Peyer's patch (tissue), 4 donors: ENCODE data around the gene CCND2.

Experiments used
- POLR2A ChIP-seq, 2 donors: fragments of 450-650 bp; IDR thresholded peaks; one replicate each; pipeline ENCODE4 v1.5.1; 2017; ENCODE audit warnings: antibody characterized with exemption in 2 of 2, mild to moderate bottlenecking in 2 of 2, moderate library complexity in 2 of 2
- TF ChIP-seq, protein P1 (sequence below), 6 experiments: fragments of 450-650 bp in 4 of 6; fragments of 200-600 bp in 2 of 6; sonication (generic) in 1 of 6; IDR thresholded peaks; one replicate each; pipeline ENCODE4 v1.5.1; 2017 to 2019; ENCODE audit warnings: antibody characterized with exemption in 6 of 6, mild to moderate bottlenecking in 3 of 6, moderate library complexity in 1 of 6

DNA sequence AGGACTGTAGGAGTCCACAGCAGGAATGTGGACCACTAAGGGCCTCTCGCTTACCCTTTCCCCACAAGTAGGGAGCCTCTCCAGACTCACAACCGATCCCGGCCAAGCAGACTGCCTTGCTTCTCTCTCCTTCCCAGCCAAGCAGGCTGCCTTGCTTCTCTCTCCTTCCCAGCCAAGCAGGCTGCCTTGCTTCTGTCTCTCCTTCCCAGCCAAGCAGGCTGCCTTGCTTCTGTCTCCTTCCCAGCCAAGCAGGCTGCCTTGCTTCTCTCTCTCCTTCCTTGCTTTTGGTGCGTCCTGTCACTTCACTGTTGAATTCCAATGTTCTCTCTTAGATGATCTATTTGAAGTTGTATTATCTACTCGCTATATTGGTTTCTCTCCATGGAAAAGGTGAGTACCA is 32.6 kb upstream of the CCND2 start:
- no peak for TF ChIP-seq POLR2A (IDR thresholded peaks at IDR 0.05)
- TF ChIP-seq, protein P1, sequence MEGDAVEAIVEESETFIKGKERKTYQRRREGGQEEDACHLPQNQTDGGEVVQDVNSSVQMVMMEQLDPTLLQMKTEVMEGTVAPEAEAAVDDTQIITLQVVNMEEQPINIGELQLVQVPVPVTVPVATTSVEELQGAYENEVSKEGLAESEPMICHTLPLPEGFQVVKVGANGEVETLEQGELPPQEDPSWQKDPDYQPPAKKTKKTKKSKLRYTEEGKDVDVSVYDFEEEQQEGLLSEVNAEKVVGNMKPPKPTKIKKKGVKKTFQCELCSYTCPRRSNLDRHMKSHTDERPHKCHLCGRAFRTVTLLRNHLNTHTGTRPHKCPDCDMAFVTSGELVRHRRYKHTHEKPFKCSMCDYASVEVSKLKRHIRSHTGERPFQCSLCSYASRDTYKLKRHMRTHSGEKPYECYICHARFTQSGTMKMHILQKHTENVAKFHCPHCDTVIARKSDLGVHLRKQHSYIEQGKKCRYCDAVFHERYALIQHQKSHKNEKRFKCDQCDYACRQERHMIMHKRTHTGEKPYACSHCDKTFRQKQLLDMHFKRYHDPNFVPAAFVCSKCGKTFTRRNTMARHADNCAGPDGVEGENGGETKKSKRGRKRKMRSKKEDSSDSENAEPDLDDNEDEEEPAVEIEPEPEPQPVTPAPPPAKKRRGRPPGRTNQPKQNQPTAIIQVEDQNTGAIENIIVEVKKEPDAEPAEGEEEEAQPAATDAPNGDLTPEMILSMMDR (IDR thresholded peaks at IDR 0.05): no peak
